CD4-positive, CD25-positive, alpha-beta regulatory T cell (primary cell): ENCODE measurements around the gene RBFOX1. TPM values are rescaled to one million over a fixed set of nuclear protein-coding genes. Genes with fewer than 3 reads are reported as not detected.

Experiments
- ATAC-seq, 2 donors: fragments of 150-1000 bp; cut with Tn5 transposase; one replicate each; pipeline ENCODE4 v1.10.0; 2021; ENCODE audit warnings: low read depth in 2 of 2, moderate number of reproducible peaks in 2 of 2, moderate library complexity in 1 of 2
- DNase-seq, 3 donors: peaks; one replicate each; pipeline versions ENCODE4 v3.0.0 to v3.0.0-alpha.2; 2012 to 2022; ENCODE audit warnings: mixed read lengths in 1 of 3
- H3K27ac ChIP-seq: one replicate; pipeline ENCODE4 v1.7.0; 2013; ENCODE audit warnings: mild to moderate bottlenecking, low read length; ENCODE audit not compliant: insufficient read depth, poor library complexity, severe bottlenecking
- H3K27me3 ChIP-seq: one replicate; pipeline ENCODE4 v1.7.0; 2013; ENCODE audit warnings: low read length; ENCODE audit not compliant: control insufficient read depth, insufficient read depth
- H3K36me3 ChIP-seq: one replicate; pipeline ENCODE4 v1.7.0; 2013; ENCODE audit warnings: mild to moderate bottlenecking, low read length, moderate library complexity; ENCODE audit not compliant: control insufficient read depth, insufficient read depth
- H3K4me1 ChIP-seq: 2 replicates; pipeline ENCODE4 v1.7.0; 2013; ENCODE audit warnings: mild to moderate bottlenecking, low read length; ENCODE audit not compliant: insufficient read depth, control insufficient read depth, poor library complexity, severe bottlenecking
- H3K4me3 ChIP-seq: one replicate; pipeline ENCODE4 v1.7.0; 2013; ENCODE audit warnings: low read depth, mild to moderate bottlenecking, low read length, moderate library complexity
- H3K9me3 ChIP-seq, 2 experiments: 1 replicate in 1 of 2; 2 replicates in 1 of 2; pipeline ENCODE4 v1.7.0; 2013; ENCODE audit warnings: low read length in 2 of 2, mild to moderate bottlenecking in 1 of 2, moderate library complexity in 1 of 2; ENCODE audit not compliant: control insufficient read depth in 2 of 2
- H3K27ac Mint-ChIP-seq, 3 donors: one replicate each; pipeline ENCODE4 v1.8.0; 2020 to 2022; ENCODE audit warnings: mild to moderate bottlenecking in 3 of 3, mixed read lengths in 3 of 3, moderate library complexity in 2 of 3
- H3K27me3 Mint-ChIP-seq: one replicate; pipeline ENCODE4 v1.8.0; 2022; ENCODE audit warnings: mild to moderate bottlenecking, mixed read lengths
- H3K36me3 Mint-ChIP-seq: one replicate; pipeline ENCODE4 v1.8.0; 2020; ENCODE audit warnings: mixed read lengths
- H3K4me1 Mint-ChIP-seq, 4 donors: one replicate each; pipeline ENCODE4 v1.8.0; 2020 to 2022; ENCODE audit warnings: mixed read lengths in 4 of 4, mild to moderate bottlenecking in 1 of 4
- H3K4me3 Mint-ChIP-seq, 4 donors: one replicate each; pipeline ENCODE4 v1.8.0; 2020 to 2022; ENCODE audit warnings: mild to moderate bottlenecking in 4 of 4, mixed read lengths in 4 of 4, moderate library complexity in 3 of 4
- H3K9me3 Mint-ChIP-seq, 7 donors: one replicate each; pipeline ENCODE4 v1.8.0; 2020 to 2022; ENCODE audit warnings: mixed read lengths in 7 of 7, mild to moderate bottlenecking in 3 of 7, moderate library complexity in 2 of 7
- polyA plus RNA-seq, 4 donors: library from polyadenylated mRNA; unstranded; fragments of 300-500 nt; fragmentation: Illumina TruSeq; gene quantifications; one replicate each; pipeline ENCODE4 v1.2.3, GENCODE V29; 2021
- total RNA-seq: library from RNA; stranded (reverse); gene quantifications from one replicate; pipeline ENCODE4 v1.2.3, GENCODE V29; 2022

RBFOX1 gene
- total and polyA plus RNA-seq, 5 donors from 2014 or later: not detected

DNA sequence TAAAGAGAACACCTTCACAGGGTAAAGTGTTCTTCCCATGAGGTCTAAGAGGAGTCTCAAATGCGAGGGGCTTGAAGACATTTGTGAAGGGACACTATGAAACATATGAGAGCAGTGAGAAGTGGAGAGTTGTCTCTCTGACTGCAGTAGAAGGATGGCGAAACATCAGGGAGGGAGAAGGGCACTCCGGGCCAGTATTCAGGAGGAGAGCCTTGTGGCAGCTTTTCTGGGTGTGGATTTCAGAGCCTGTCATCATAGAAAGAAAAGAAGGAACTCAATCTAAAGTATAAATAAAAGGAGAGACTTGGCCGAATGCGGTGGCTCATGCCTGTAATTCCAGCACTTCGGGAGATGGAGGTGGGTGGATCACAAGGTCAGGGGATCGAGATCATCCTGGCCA lies 117.2 kb downstream of the RBFOX1 start:
- Histone ChIP-seq H3K27me3 (no peaks in the 10 kb centered on the region), H3K9me3 (no peaks in the 10 kb centered on the region), H3K36me3 (no peaks in the 10 kb centered on the region), H3K27ac (no peak overlapping the region), H3K4me1 (no peaks in the 10 kb centered on the region), H3K4me3 (no peak overlapping the region)
- Mint-ChIP-seq H3K9me3 (peaks cover 8 to 39% (median 22%) of the 10 kb centered on the region in 7 donors), H3K27me3 (no peaks in the 10 kb centered on the region), H3K36me3 (no peaks in the 10 kb centered on the region), H3K4me3 (no peak overlapping the region), H3K4me1 (no peaks in the 10 kb centered on the region), H3K27ac (no peak overlapping the region)
- DNase-seq (no peak), ATAC-seq (no peak)

- no peaks in the 10 kb centered on the region for H3K27me3 ChIP-seq
- no peaks in the 10 kb centered on the region for H3K4me1 ChIP-seq
- Mint-ChIP-seq H3K4me1 (no peaks in the 10 kb centered on the region), H3K36me3 (no peaks in the 10 kb centered on the region), H3K9me3 (peaks cover 9 to 36% (median 22%) of the 10 kb centered on the region in 7 donors), H3K27me3 (no peaks in the 10 kb centered on the region), H3K4me3 (no peak overlapping the region), H3K27ac (no peak overlapping the region)
- ATAC-seq (no peak), DNase-seq (no peak)
- H3K9me3 ChIP-seq: no peaks in the 10 kb centered on the region
- H3K27ac ChIP-seq: no peak overlapping the region
- no peak overlapping the region for H3K4me3 ChIP-seq
- no peaks in the 10 kb centered on the region for H3K36me3 ChIP-seq
Observed at GRCh38 chr16:7450440-7450839, 117.8 kb downstream of the RBFOX1 start.

DNA sequence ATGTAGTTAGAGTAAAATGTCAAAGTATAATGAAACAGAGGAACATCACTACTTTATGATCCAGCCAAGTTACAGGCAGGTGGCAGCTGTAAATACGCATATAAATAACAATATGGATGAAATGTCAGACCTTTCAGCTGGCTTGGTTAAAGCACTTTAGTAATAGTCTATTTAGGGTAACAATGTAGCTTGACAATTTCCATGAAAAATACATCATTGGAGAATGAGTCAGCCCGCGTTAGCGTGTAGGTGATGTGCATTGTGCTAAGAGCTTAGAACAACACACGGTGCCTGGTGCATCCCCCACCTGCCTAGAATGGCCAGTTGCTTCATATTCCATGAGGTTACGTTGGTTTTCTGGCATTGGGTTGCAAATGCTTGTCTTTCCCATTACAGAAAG lies 119.4 kb downstream of the RBFOX1 start:
- peaks cover 11 to 32% (median 18%) of the 10 kb centered on the region in 7 donors for H3K9me3 Mint-ChIP-seq

GRCh38 chr16:7456211-7456610 lies 123.6 kb downstream of the RBFOX1 start:
- no peaks in the 10 kb centered on the region for H3K27me3 Mint-ChIP-seq
- peaks cover 0 to 9% of the 10 kb centered on the region in 2 experiments for H3K9me3 ChIP-seq
- ATAC-seq (no peak), DNase-seq (no peak)
- H3K36me3 ChIP-seq: no peaks in the 10 kb centered on the region
- H3K4me3 ChIP-seq: no peak overlapping the region
- H3K36me3 Mint-ChIP-seq: no peaks in the 10 kb centered on the region
- no peaks in the 10 kb centered on the region for H3K4me1 Mint-ChIP-seq
- peaks cover 7 to 35% (median 20%) of the 10 kb centered on the region in 7 donors for H3K9me3 Mint-ChIP-seq
- H3K27ac Mint-ChIP-seq: no peak overlapping the region
- no peak overlapping the region for H3K27ac ChIP-seq
- no peak overlapping the region for H3K4me3 Mint-ChIP-seq
- H3K4me1 ChIP-seq: no peaks in the 10 kb centered on the region
- H3K27me3 ChIP-seq: no peaks in the 10 kb centered on the region

More for the DNA sequence above, 119.4 kb downstream of the RBFOX1 start:
- no peaks in the 10 kb centered on the region for H3K36me3 Mint-ChIP-seq
- no peak overlapping the region for H3K27ac Mint-ChIP-seq
- H3K4me1 Mint-ChIP-seq: no peaks in the 10 kb centered on the region
- no peaks in the 10 kb centered on the region for H3K4me1 ChIP-seq
- no peak overlapping the region for H3K4me3 ChIP-seq
- H3K27me3 Mint-ChIP-seq: no peaks in the 10 kb centered on the region
- ATAC-seq: no peak
- H3K4me3 Mint-ChIP-seq: no peak overlapping the region
- no peak for DNase-seq
- H3K27ac ChIP-seq: no peak overlapping the region
- H3K27me3 ChIP-seq: no peaks in the 10 kb centered on the region
- H3K36me3 ChIP-seq: no peaks in the 10 kb centered on the region
- H3K9me3 ChIP-seq: peaks cover 0 to 9% of the 10 kb centered on the region in 2 experiments

DNA sequence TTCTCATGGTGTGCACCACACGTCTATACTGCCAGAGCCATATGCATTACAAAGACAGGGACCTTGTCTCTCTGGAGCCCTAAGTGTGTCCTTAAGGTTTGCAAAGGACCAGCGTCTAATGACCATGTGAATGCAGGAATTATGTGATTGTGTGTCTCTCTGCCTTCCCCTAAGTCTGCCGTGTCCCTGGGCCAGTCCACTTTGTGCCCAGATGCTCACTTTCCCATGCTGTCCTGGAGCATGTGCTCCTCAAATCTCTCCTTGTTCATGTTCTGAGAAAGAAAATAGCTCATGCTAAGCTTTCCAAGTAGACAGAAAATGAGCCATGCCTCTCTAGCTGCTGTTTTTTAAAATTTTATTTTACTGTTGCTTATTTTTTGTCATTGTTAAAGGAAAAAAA lies 125.5 kb downstream of the RBFOX1 start:
- Histone ChIP-seq H3K36me3 (no peaks in the 10 kb centered on the region), H3K4me3 (no peak overlapping the region), H3K9me3 (peaks cover 0 to 9% of the 10 kb centered on the region in 2 experiments), H3K27ac (no peak overlapping the region), H3K27me3 (no peaks in the 10 kb centered on the region), H3K4me1 (no peaks in the 10 kb centered on the region)
- H3K4me1 Mint-ChIP-seq: no peaks in the 10 kb centered on the region
- no peaks in the 10 kb centered on the region for H3K36me3 Mint-ChIP-seq
- no peak overlapping the region for H3K27ac Mint-ChIP-seq
- DNase-seq (no peak), ATAC-seq (no peak)
- H3K4me3 Mint-ChIP-seq: no peak overlapping the region
- H3K9me3 Mint-ChIP-seq: peaks cover 6 to 33% (median 11%) of the 10 kb centered on the region in 7 donors
- H3K27me3 Mint-ChIP-seq: no peaks in the 10 kb centered on the region

DNA sequence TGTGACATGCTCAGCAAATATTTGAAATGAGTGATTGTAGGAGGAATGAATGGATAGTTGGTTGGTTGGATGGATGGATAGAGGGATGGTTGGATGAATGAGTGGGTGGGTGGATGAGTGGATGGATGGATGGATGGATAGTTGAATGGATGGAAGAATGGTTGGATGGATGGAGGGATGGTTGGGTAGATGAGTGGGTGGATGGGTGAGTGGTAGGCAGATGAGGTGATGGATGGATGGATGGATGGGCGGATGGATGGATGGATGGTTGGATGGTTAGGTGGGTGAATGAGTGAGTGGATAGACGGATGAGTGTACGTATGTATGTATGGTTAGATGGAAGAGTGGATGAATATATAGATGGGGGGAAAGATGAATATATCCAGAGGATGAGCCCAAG lies 137.7 kb downstream of the RBFOX1 start:
- H3K27ac Mint-ChIP-seq: no peak overlapping the region
- Histone ChIP-seq H3K27ac (no peak overlapping the region), H3K4me3 (no peak overlapping the region), H3K27me3 (no peaks in the 10 kb centered on the region), H3K36me3 (no peaks in the 10 kb centered on the region), H3K9me3 (peaks cover 0 to 6% of the 10 kb centered on the region in 2 experiments), H3K4me1 (no peaks in the 10 kb centered on the region)
- H3K4me1 Mint-ChIP-seq: no peaks in the 10 kb centered on the region
- H3K36me3 Mint-ChIP-seq: no peaks in the 10 kb centered on the region
- ATAC-seq (no peak), DNase-seq (no peak)
- H3K4me3 Mint-ChIP-seq: no peak overlapping the region
- peaks cover 3 to 32% (median 11%) of the 10 kb centered on the region in 7 donors for H3K9me3 Mint-ChIP-seq
- H3K27me3 Mint-ChIP-seq: no peaks in the 10 kb centered on the region

DNA sequence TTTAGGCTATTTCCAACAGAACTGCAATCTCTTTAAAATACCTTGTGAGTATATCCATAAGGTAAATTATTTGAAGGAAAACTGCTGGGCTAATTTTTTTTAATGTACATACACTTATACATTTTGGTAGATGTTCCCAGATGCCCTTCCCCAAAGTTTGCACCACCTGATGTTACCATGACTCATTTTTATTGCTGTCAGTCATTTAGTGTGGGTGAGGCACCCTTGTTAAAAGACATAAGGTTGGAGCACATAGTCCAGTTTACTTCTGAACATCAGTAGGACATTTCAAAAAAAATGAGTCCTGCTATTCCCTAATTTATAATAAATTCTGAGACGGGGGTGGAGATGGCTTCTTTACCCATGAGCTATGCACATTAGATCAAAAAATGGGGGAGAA lies 138.6 kb downstream of the RBFOX1 start:
- no peaks in the 10 kb centered on the region for H3K36me3 Mint-ChIP-seq
- Histone ChIP-seq H3K4me3 (no peak overlapping the region), H3K9me3 (peaks cover 0 to 9% of the 10 kb centered on the region in 2 experiments), H3K4me1 (no peaks in the 10 kb centered on the region), H3K27ac (no peak overlapping the region), H3K36me3 (no peaks in the 10 kb centered on the region), H3K27me3 (no peaks in the 10 kb centered on the region)
- H3K4me1 Mint-ChIP-seq: no peaks in the 10 kb centered on the region
- ATAC-seq: no peak
- DNase-seq: no peak
- H3K4me3 Mint-ChIP-seq: no peak overlapping the region
- peaks cover 3 to 35% (median 11%) of the 10 kb centered on the region in 7 donors for H3K9me3 Mint-ChIP-seq
- H3K27me3 Mint-ChIP-seq: no peaks in the 10 kb centered on the region
- H3K27ac Mint-ChIP-seq: no peak overlapping the region

GRCh38 chr16:7482032-7482431 lies 149.4 kb downstream of the RBFOX1 start:
- H3K4me3 ChIP-seq: no peak overlapping the region
- no peak overlapping the region for H3K27ac Mint-ChIP-seq
- no peaks in the 10 kb centered on the region for H3K36me3 ChIP-seq
- no peaks in the 10 kb centered on the region for H3K27me3 ChIP-seq
- no peaks in the 10 kb centered on the region for H3K4me1 Mint-ChIP-seq
- H3K4me3 Mint-ChIP-seq: no peak overlapping the region
- no peaks in the 10 kb centered on the region for H3K4me1 ChIP-seq
- no peaks in the 10 kb centered on the region for H3K9me3 ChIP-seq
- peaks cover 0 to 20% (median 7%) of the 10 kb centered on the region in 7 donors for H3K9me3 Mint-ChIP-seq
- H3K36me3 Mint-ChIP-seq: no peaks in the 10 kb centered on the region
- no peak for ATAC-seq
- H3K27me3 Mint-ChIP-seq: no peaks in the 10 kb centered on the region
- H3K27ac ChIP-seq: no peak overlapping the region
- DNase-seq: no peak
